Chondrocyte (in vitro differentiated cells): ENCODE data around the gene MBLAC2. TPM values are rescaled to one million over a fixed set of nuclear protein-coding genes. Genes with fewer than 3 reads are reported as not detected.
A peak's percentile ranks its signal among the peaks of the same experiment; 100 is the strongest.

Experiments used
- DNase-seq: peaks from one replicate; pipeline ENCODE4 v3.0.0; 2021; ENCODE audit warnings: mixed read lengths, low spot score
- H3K27ac Mint-ChIP-seq: one replicate; pipeline ENCODE4 v1.8.0; 2021; ENCODE audit warnings: mild to moderate bottlenecking, moderate library complexity, mixed read lengths; ENCODE audit not compliant: unreplicated experiment
- H3K27me3 Mint-ChIP-seq: 2 replicates; pipeline ENCODE4 v1.8.0; 2021; ENCODE audit warnings: low read depth, mixed read lengths
- H3K36me3 Mint-ChIP-seq: 2 replicates; pipeline ENCODE4 v1.8.0; 2021; ENCODE audit warnings: low read depth, mixed read lengths
- H3K4me1 Mint-ChIP-seq: 2 replicates; pipeline ENCODE4 v1.8.0; 2021; ENCODE audit warnings: low read depth, mild to moderate bottlenecking, mixed read lengths
- H3K4me3 Mint-ChIP-seq: one replicate; pipeline ENCODE4 v1.8.0; 2021; ENCODE audit warnings: mild to moderate bottlenecking, moderate library complexity, mixed read lengths; ENCODE audit not compliant: unreplicated experiment
- H3K9me3 Mint-ChIP-seq: 2 replicates; pipeline ENCODE4 v1.8.0; 2021; ENCODE audit warnings: low read depth, mixed read lengths
- total RNA-seq: library from RNA; stranded (reverse); gene quantifications from 3 replicates; pipeline ENCODE4 v1.2.1, GENCODE V29; 2021
- TF ChIP-seq, protein P1 (sequence below): fragments of 200-600 bp; sonication (generic); IDR thresholded peaks from 2 replicates; pipeline ENCODE4 v1.5.0; 2021; ENCODE audit warnings: antibody characterized with exemption, mild to moderate bottlenecking, moderate library complexity

Gene MBLAC2
- total RNA-seq, 1 donor from 2014 or later = 6.6 TPM

DNA sequence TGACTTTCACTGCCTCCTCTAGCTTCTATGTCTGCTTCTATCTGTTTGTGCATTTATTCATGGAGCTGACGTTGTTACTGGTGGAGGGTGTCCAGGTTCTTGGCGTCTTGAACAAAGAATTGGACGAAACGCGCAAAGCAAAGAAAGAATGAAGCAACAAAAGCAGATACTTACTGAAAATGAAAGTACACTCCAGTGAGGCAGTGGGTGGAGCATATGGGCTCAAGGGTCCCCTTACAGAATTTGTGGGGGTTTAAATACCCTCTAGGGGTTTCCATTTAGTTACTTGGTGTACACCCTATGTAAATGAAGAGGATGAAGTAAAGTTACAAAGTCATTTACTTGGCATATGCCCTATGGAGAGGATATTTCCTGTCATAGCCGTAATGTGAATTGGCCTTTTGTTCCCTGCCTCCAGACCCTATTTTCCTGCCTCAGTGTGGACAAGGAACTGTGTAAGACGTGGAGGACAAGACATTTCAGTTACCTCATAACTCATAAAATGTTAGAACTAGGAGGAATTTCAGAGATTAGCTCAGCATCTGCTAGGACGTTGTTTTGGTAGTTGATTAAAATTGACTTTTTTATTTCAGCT lies 3.1 kb upstream of the MBLAC2 start:
- TF ChIP-seq, protein P1, sequence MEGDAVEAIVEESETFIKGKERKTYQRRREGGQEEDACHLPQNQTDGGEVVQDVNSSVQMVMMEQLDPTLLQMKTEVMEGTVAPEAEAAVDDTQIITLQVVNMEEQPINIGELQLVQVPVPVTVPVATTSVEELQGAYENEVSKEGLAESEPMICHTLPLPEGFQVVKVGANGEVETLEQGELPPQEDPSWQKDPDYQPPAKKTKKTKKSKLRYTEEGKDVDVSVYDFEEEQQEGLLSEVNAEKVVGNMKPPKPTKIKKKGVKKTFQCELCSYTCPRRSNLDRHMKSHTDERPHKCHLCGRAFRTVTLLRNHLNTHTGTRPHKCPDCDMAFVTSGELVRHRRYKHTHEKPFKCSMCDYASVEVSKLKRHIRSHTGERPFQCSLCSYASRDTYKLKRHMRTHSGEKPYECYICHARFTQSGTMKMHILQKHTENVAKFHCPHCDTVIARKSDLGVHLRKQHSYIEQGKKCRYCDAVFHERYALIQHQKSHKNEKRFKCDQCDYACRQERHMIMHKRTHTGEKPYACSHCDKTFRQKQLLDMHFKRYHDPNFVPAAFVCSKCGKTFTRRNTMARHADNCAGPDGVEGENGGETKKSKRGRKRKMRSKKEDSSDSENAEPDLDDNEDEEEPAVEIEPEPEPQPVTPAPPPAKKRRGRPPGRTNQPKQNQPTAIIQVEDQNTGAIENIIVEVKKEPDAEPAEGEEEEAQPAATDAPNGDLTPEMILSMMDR = no peak
- no peak for DNase-seq
- H3K36me3 Mint-ChIP-seq = no peaks in the 10 kb centered on the region
- no peaks in the 10 kb centered on the region for H3K27me3 Mint-ChIP-seq
- H3K9me3 Mint-ChIP-seq = no peaks in the 10 kb centered on the region
- no peak overlapping the region for H3K4me3 Mint-ChIP-seq
- peak overlapping the region; percentile 11 for H3K27ac Mint-ChIP-seq
- H3K4me1 Mint-ChIP-seq = peaks cover 18% of the 10 kb centered on the region

DNA sequence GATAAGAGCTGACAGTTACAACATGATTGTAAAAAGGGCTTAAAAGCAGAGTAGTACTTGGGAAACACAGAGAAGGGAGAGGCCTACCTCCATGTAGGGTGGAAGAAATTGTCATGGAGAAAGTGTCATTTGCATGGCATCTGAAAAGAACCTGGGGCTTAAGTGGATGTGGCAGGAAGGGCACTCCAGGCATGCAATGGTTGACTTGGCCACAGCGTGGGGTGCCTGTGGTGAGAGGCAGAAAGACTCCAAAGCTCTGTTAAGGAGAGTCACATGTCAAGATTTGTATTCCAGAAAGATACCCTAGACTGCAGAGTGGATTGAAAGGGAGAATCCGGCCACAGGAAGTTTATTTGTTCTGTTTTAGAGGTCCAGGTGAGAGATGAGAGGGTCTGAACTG lies 2.5 kb upstream of the MBLAC2 start:
- no peak overlapping the region for H3K27ac Mint-ChIP-seq
- peaks cover 18% of the 10 kb centered on the region for H3K4me1 Mint-ChIP-seq
- TF ChIP-seq, protein P1 = no peak
- H3K9me3 Mint-ChIP-seq = no peaks in the 10 kb centered on the region
- no peaks in the 10 kb centered on the region for H3K27me3 Mint-ChIP-seq
- no peak overlapping the region for H3K4me3 Mint-ChIP-seq
- DNase-seq = no peak
- H3K36me3 Mint-ChIP-seq = no peaks in the 10 kb centered on the region

DNA sequence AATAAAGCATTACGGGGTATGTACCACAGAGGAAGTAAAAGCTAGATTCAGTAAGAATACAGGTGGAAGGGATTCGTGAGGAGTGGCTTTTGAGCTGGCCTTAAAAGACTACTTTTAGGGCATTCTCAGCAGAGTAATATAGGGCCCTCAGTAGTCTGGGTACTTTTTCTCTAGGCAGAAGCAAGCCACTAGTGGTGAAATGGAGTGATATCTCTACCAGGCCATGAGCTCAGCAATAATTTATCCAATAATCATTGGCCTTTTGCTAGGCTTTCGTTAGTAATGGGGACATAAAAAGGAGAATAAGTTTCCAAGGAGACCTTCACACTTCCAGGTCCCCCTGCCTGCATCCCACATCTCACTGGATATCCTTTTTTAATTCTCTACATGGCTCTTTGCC lies 1.8 kb upstream of the MBLAC2 start:
- H3K9me3 Mint-ChIP-seq = no peaks in the 10 kb centered on the region
- H3K27ac Mint-ChIP-seq = no peak overlapping the region
- no peak for DNase-seq
- H3K4me3 Mint-ChIP-seq = no peak overlapping the region
- no peaks in the 10 kb centered on the region for H3K27me3 Mint-ChIP-seq
- H3K36me3 Mint-ChIP-seq = no peaks in the 10 kb centered on the region
- TF ChIP-seq, protein P1 = no peak
- peaks cover 18% of the 10 kb centered on the region for H3K4me1 Mint-ChIP-seq

DNA sequence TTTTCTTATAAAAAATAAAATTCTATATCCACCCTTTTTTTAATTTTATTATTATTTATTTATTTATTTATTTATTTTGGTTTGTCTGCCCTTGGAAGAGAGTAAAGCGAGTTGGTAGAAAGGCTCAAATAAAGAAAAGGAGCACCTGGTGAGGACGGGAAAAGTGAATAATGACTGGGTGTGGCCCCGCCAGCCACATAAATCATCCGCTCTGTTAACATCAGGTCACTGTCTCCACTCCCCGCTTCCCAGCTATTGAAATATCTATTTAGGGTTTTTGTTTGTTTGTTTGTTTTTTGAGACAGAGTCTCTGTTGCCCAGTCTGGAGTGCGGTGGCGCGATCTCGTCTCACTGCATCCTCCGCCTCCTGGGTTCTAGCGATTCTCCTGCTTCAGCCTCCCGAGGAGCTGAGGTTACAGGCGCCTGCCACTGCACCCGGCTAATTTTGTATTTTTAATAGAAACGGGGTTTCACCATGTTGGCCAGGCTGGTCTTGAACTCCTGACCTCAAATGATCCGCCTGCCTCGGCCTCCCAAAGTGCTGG lies 937 bp upstream of the MBLAC2 start:
- H3K27me3 Mint-ChIP-seq = no peaks in the 10 kb centered on the region
- H3K4me1 Mint-ChIP-seq = peaks cover 18% of the 10 kb centered on the region
- no peaks in the 10 kb centered on the region for H3K9me3 Mint-ChIP-seq
- H3K4me3 Mint-ChIP-seq = peak overlapping the region; percentile 96
- H3K36me3 Mint-ChIP-seq = no peaks in the 10 kb centered on the region
- no peak for DNase-seq
- no peak overlapping the region for H3K27ac Mint-ChIP-seq
- TF ChIP-seq, protein P1 = no peak

DNA sequence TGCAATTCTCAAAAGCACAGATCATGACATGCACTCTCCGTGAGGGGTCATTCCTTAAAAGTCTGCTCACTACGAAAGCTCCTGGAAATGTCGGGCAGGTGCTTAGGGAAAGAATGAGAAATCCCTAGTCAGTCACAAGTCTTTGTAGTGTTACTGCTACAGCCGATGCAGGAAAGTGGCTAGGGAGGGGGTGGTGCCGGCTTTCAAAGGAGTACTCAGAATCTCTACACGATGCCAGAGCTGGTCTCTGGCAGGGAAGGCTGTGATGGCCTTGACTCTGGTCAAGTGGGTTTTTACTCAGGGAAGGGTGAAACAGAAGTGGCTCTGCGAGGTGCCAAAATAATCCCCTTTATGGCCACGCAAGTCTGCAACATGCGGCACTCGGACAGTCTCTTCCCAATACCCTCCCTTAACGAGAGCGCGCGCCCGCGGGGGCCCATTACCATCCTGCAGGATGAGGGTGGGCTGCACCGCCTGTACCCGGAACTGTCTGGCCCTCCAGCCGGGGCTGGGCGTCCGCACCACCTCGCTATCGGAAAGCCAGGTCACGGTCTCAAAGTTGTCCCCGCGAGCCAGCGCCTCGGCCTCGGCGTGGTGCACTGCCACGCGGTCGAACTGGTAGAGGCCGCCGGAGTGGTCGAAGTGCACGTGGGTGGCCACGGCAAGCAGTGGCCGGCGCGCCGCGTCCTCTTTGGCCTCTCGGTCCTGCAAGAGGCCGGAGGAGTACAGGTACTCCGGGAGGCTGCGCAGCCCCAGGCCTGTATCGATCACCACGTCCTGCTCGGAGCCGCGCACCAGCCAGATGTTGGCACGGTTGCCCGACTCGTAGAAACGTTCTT lies 956 bp downstream of the MBLAC2 start:
- H3K27me3 Mint-ChIP-seq = no peaks in the 10 kb centered on the region
- peak overlapping the region; percentile 88 for H3K27ac Mint-ChIP-seq
- peaks cover 18% of the 10 kb centered on the region for H3K4me1 Mint-ChIP-seq
- TF ChIP-seq, protein P1 = no peak
- peak overlapping the region; percentile 96 for H3K4me3 Mint-ChIP-seq
- H3K9me3 Mint-ChIP-seq = peaks cover 3% of the 10 kb centered on the region
- no peaks in the 10 kb centered on the region for H3K36me3 Mint-ChIP-seq
- DNase-seq = peak; percentile 89
